Measurements from ENCODE around the gene OR5K2. TPM values are rescaled to one million over a fixed set of nuclear protein-coding genes. Genes with fewer than 3 reads are reported as not detected.

Gene OR5K2
- total and polyA plus RNA-seq, 2 donors (not counting 1 experiment from before 2014, with no cell fraction given) = not detected

DNA sequence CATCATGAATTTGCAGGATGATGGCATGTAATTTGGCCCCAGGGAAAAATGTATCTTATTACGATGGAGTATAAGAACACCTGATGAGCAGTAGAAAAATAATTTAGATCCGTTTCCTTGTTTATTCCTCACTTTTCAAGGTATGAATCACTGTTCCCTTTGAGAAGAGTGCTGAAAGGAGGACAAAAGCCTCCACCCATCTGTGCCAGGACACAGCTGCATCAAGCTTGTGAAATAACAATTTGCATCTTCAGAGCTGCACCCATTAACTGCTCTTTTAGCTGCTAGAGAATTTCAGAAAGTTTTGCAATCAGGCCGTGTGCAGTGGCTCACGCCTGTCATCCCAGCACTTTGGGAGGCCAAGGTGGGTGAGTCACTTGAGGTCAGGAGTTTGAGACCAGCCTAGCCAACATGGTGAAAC, 15.6 kb downstream of the OR5K2 start:
- Histone ChIP-seq H3K4me1 (ENCODE audit: control insufficient read depth in 2 of 2, insufficient read depth in 2 of 2, low read length in 2 of 2) (no peaks in the 10 kb centered on the region), H3K4me3 (ENCODE audit: control extremely low read depth in 1 of 5, extremely low read depth in 1 of 5, insufficient read depth in 1 of 5, low read depth in 2 of 5, low read length in 4 of 5) (no peak overlapping the region), H3K4me2 (replicated peaks; ENCODE audit: low read depth, low read length, poor library complexity, severe bottlenecking) (no peak overlapping the region), H4K20me1 (ENCODE audit: control insufficient read depth, insufficient read depth, low read length, poor library complexity, severe bottlenecking) (no peaks in the 10 kb centered on the region), H3K36me3 (replicated peaks in 1 of 2; ENCODE audit: control extremely low read depth in 1 of 2, control insufficient read depth in 1 of 2, extremely low read depth in 1 of 2, insufficient read depth in 2 of 2, low read length in 1 of 2) (peaks cover 10 to 28% of the 10 kb centered on the region in 2 experiments), H3K79me2 (ENCODE audit: control insufficient read depth, insufficient read depth, low read length) (no peaks in the 10 kb centered on the region), H3K9me3 (ENCODE audit: control extremely low read depth in 1 of 3, control insufficient read depth in 2 of 3, insufficient read depth in 1 of 3, low read length in 2 of 3) (no peaks in the 10 kb centered on the region), H2AFZ (ENCODE audit: insufficient read depth, low read depth, low read length, poor library complexity, severe bottlenecking) (no peak overlapping the region), H3K27ac (ENCODE audit: low read length in 2 of 2) (no peak overlapping the region), H3K27me3 (replicated peaks in 1 of 4; ENCODE audit: control extremely low read depth in 1 of 4, control insufficient read depth in 3 of 4, insufficient read depth in 4 of 4, low read length in 3 of 4) (no peaks in the 10 kb centered on the region), H3K9ac (ENCODE audit: low read length) (no peak overlapping the region)
- H3K4me1 Mint-ChIP-seq = peaks cover 4% of the 10 kb centered on the region
- ATAC-seq (ENCODE audit: low read depth) (no peak), DNase-seq (no peak)
- no peaks in the 10 kb centered on the region for H3K9me3 Mint-ChIP-seq (ENCODE audit: insufficient read depth)
- WGBS (ENCODE audit: insufficient coverage) = 92% methylated on average over 2 of the region's 4 CpGs
- H3K4me3 Mint-ChIP-seq = no peak overlapping the region
- H3K27me3 Mint-ChIP-seq = no peaks in the 10 kb centered on the region
- intact Hi-C loops (cut with micrococcal nuclease) = no loop called here
- ChIA-PET CTCF (no interaction called here), POLR2A (no interaction called here)
- TF ChIP-seq EZH2 (IDR thresholded peaks at IDR 0.05; ENCODE audit: borderline replicate concordance, insufficient read depth, low read depth, low read length, poor library complexity, severe bottlenecking) = no peak
- TF ChIP-seq, protein P1, sequence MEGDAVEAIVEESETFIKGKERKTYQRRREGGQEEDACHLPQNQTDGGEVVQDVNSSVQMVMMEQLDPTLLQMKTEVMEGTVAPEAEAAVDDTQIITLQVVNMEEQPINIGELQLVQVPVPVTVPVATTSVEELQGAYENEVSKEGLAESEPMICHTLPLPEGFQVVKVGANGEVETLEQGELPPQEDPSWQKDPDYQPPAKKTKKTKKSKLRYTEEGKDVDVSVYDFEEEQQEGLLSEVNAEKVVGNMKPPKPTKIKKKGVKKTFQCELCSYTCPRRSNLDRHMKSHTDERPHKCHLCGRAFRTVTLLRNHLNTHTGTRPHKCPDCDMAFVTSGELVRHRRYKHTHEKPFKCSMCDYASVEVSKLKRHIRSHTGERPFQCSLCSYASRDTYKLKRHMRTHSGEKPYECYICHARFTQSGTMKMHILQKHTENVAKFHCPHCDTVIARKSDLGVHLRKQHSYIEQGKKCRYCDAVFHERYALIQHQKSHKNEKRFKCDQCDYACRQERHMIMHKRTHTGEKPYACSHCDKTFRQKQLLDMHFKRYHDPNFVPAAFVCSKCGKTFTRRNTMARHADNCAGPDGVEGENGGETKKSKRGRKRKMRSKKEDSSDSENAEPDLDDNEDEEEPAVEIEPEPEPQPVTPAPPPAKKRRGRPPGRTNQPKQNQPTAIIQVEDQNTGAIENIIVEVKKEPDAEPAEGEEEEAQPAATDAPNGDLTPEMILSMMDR (IDR thresholded peaks at IDR 0.05) = no peak
- H3K27ac Mint-ChIP-seq = no peak overlapping the region

DNA sequence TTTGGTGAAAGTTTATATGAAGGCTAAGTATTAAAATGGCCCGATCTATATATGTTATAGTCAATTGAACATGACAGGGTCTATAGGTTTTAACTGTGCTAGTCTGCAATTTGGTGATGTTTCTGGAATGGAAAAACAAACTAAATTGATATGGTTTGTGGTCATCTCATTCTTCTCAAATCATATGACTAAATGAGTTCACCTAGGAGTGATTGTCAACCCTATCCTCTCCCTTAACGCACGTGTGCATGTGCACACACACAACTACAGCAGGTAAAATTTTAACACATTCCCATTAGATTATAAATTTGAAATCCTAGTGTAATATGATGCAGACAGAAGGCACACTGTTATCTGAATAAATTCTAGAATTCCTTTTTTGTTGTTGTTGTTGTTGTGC, 16.3 kb downstream of the OR5K2 start:
- intact Hi-C loops (cut with micrococcal nuclease) = no loop called here

More for the DNA sequence above, 16.3 kb downstream of the OR5K2 start:
- Histone ChIP-seq H3K27me3 (replicated peaks in 1 of 4; ENCODE audit: control extremely low read depth in 1 of 4, control insufficient read depth in 3 of 4, insufficient read depth in 4 of 4, low read length in 3 of 4) (no peaks in the 10 kb centered on the region), H2AFZ (ENCODE audit: insufficient read depth, low read depth, low read length, poor library complexity, severe bottlenecking) (no peak overlapping the region), H3K27ac (ENCODE audit: low read length in 2 of 2) (no peak overlapping the region), H3K4me3 (ENCODE audit: control extremely low read depth in 1 of 5, extremely low read depth in 1 of 5, insufficient read depth in 1 of 5, low read depth in 2 of 5, low read length in 4 of 5) (no peak overlapping the region), H3K4me2 (replicated peaks; ENCODE audit: low read depth, low read length, poor library complexity, severe bottlenecking) (no peak overlapping the region), H3K9ac (ENCODE audit: low read length) (no peak overlapping the region), H3K9me3 (ENCODE audit: control extremely low read depth in 1 of 3, control insufficient read depth in 2 of 3, insufficient read depth in 1 of 3, low read length in 2 of 3) (no peaks in the 10 kb centered on the region), H4K20me1 (ENCODE audit: control insufficient read depth, insufficient read depth, low read length, poor library complexity, severe bottlenecking) (no peaks in the 10 kb centered on the region), H3K4me1 (ENCODE audit: control insufficient read depth in 2 of 2, insufficient read depth in 2 of 2, low read length in 2 of 2) (no peaks in the 10 kb centered on the region), H3K36me3 (replicated peaks in 1 of 2; ENCODE audit: control extremely low read depth in 1 of 2, control insufficient read depth in 1 of 2, extremely low read depth in 1 of 2, insufficient read depth in 2 of 2, low read length in 1 of 2) (peaks cover 10 to 29% of the 10 kb centered on the region in 2 experiments), H3K79me2 (ENCODE audit: control insufficient read depth, insufficient read depth, low read length) (no peaks in the 10 kb centered on the region)
- no peaks in the 10 kb centered on the region for H3K9me3 Mint-ChIP-seq (ENCODE audit: insufficient read depth)
- peaks cover 6% of the 10 kb centered on the region for H3K4me1 Mint-ChIP-seq
- no peak overlapping the region for H3K27ac Mint-ChIP-seq
- no peak overlapping the region for H3K4me3 Mint-ChIP-seq
- DNase-seq (no peak), ATAC-seq (ENCODE audit: low read depth) (no peak)
- no CpG with 5 or more reads among the region's 3 CpGs for WGBS (ENCODE audit: insufficient coverage)
- CTCF ChIA-PET = no interaction called here
- POLR2A ChIA-PET = no interaction called here
- H3K27me3 Mint-ChIP-seq = no peaks in the 10 kb centered on the region
- TF ChIP-seq EZH2 (IDR thresholded peaks at IDR 0.05; ENCODE audit: borderline replicate concordance, insufficient read depth, low read depth, low read length, poor library complexity, severe bottlenecking) = no peak
- TF ChIP-seq, protein P1 (IDR thresholded peaks at IDR 0.05) = no peak

Measured in B cell (primary cell).